ENCODE data around the gene FCHSD2. TPM values are rescaled to one million over a fixed set of nuclear protein-coding genes. Genes with fewer than 3 reads are reported as not detected.

The FCHSD2 gene
- total and polyA plus RNA-seq, 2 of the 13 experiments (the other 11 are each of a cell fraction or from before 2014, with no cell fraction given): 20.5 to 24.8 TPM

GRCh38 chr11:72787216-72788104 lies 354.7 kb downstream of the FCHSD2 start (continued):
- TF ChIP-seq, protein P1, sequence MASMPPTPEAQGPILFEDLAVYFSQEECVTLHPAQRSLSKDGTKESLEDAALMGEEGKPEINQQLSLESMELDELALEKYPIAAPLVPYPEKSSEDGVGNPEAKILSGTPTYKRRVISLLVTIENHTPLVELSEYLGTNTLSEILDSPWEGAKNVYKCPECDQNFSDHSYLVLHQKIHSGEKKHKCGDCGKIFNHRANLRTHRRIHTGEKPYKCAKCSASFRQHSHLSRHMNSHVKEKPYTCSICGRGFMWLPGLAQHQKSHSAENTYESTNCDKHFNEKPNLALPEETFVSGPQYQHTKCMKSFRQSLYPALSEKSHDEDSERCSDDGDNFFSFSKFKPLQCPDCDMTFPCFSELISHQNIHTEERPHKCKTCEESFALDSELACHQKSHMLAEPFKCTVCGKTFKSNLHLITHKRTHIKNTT (CRISPR knock-in tag; IDR thresholded peaks at IDR 0.05): no peak
- TF ChIP-seq MLXIP (CRISPR knock-in tag; IDR thresholded peaks at IDR 0.05; ENCODE audit: borderline replicate concordance) (no peak), ZNF33A (CRISPR knock-in tag; IDR thresholded peaks at IDR 0.05; ENCODE audit: borderline replicate concordance) (no peak), ZNF317 (CRISPR knock-in tag; IDR thresholded peaks at IDR 0.05) (no peak; the same call in 1 of the 2 replicates), HOXA9 (CRISPR knock-in tag; IDR thresholded peaks at IDR 0.05; ENCODE audit: borderline replicate concordance) (no peak), ZNF790 (CRISPR knock-in tag; IDR thresholded peaks at IDR 0.05; ENCODE audit: borderline replicate concordance) (no peak), SRSF9 (IDR thresholded peaks at IDR 0.05; ENCODE audit: borderline replicate concordance, insufficient read depth, low read depth, low read length, poor library complexity, severe bottlenecking) (no peak), ADNP (CRISPR knock-in tag; IDR thresholded peaks at IDR 0.05) (no peak), ZNF260 (CRISPR knock-in tag; IDR thresholded peaks at IDR 0.05; ENCODE audit: borderline replicate concordance, low read depth) (no peak), NPAS2 (CRISPR knock-in tag; IDR thresholded peaks at IDR 0.05; ENCODE audit: borderline replicate concordance) (no peak), ZNF205 (CRISPR knock-in tag; IDR thresholded peaks at IDR 0.05) (0 out of 2 replicates have a peak, but pooled peaks have one; percentile 47), SETDB1 (CRISPR knock-in tag; IDR thresholded peaks at IDR 0.05; ENCODE audit: borderline replicate concordance) (no peak), GATAD1 (CRISPR knock-in tag; IDR thresholded peaks at IDR 0.05) (0 out of 2 replicates have a peak, but pooled peaks have one; percentile 41)
- TF ChIP-seq, protein P2, sequence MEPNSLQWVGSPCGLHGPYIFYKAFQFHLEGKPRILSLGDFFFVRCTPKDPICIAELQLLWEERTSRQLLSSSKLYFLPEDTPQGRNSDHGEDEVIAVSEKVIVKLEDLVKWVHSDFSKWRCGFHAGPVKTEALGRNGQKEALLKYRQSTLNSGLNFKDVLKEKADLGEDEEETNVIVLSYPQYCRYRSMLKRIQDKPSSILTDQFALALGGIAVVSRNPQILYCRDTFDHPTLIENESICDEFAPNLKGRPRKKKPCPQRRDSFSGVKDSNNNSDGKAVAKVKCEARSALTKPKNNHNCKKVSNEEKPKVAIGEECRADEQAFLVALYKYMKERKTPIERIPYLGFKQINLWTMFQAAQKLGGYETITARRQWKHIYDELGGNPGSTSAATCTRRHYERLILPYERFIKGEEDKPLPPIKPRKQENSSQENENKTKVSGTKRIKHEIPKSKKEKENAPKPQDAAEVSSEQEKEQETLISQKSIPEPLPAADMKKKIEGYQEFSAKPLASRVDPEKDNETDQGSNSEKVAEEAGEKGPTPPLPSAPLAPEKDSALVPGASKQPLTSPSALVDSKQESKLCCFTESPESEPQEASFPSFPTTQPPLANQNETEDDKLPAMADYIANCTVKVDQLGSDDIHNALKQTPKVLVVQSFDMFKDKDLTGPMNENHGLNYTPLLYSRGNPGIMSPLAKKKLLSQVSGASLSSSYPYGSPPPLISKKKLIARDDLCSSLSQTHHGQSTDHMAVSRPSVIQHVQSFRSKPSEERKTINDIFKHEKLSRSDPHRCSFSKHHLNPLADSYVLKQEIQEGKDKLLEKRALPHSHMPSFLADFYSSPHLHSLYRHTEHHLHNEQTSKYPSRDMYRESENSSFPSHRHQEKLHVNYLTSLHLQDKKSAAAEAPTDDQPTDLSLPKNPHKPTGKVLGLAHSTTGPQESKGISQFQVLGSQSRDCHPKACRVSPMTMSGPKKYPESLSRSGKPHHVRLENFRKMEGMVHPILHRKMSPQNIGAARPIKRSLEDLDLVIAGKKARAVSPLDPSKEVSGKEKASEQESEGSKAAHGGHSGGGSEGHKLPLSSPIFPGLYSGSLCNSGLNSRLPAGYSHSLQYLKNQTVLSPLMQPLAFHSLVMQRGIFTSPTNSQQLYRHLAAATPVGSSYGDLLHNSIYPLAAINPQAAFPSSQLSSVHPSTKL (CRISPR knock-in tag; IDR thresholded peaks at IDR 0.05): peak; percentile 53; the same call in 1 of the 2 replicates
- TF ChIP-seq, protein P3, sequence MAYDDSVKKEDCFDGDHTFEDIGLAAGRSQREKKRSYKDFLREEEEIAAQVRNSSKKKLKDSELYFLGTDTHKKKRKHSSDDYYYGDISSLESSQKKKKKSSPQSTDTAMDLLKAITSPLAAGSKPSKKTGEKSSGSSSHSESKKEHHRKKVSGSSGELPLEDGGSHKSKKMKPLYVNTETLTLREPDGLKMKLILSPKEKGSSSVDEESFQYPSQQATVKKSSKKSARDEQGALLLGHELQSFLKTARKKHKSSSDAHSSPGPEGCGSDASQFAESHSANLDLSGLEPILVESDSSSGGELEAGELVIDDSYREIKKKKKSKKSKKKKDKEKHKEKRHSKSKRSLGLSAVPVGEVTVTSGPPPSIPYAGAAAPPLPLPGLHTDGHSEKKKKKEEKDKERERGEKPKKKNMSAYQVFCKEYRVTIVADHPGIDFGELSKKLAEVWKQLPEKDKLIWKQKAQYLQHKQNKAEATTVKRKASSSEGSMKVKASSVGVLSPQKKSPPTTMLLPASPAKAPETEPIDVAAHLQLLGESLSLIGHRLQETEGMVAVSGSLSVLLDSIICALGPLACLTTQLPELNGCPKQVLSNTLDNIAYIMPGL (CRISPR knock-in tag; IDR thresholded peaks at IDR 0.05; ENCODE audit: borderline replicate concordance in 1 of 2, low read depth in 1 of 2): peak; percentile 31 to 80; a peak in 2 of 4 replicates
